HG03108 (cell line): Measurements from ENCODE around the gene PLK5.
"Not testable (repeated sequence)": the region's sequence is repeated elsewhere in the genome, so short reads cannot be mapped to it uniquely, and the experiment has no call there.

ENCODE experiments used
- ATAC-seq: cut with Tn5 transposase; IDR thresholded peaks from one replicate; pipeline ENCODE4 v1.9.1; 2021; ENCODE audit warnings: moderate library complexity; ENCODE audit not compliant: unreplicated experiment

Gene PLK5

GRCh38 chr19:1507763-1508506 is 15.9 kb upstream of the PLK5 start:
- peak; percentile 65 for ATAC-seq

DNA sequence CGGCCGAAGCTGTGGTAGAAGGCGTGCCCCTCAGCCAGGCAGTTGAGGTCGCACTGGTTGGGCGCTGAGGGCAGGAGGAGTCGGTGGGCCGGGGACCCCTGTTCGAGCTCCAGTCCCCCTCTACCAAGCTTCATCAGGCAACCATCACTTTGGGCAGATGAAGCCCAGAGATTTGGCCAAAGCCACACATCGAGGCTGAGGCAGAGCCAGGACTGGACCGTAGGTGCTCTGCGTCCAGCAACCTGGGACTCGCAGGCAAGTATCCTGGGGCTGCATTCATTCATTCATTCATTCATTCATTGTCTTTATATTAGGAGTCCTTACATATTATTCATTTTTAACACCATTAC is 15.4 kb upstream of the PLK5 start:
- no peak for ATAC-seq

DNA sequence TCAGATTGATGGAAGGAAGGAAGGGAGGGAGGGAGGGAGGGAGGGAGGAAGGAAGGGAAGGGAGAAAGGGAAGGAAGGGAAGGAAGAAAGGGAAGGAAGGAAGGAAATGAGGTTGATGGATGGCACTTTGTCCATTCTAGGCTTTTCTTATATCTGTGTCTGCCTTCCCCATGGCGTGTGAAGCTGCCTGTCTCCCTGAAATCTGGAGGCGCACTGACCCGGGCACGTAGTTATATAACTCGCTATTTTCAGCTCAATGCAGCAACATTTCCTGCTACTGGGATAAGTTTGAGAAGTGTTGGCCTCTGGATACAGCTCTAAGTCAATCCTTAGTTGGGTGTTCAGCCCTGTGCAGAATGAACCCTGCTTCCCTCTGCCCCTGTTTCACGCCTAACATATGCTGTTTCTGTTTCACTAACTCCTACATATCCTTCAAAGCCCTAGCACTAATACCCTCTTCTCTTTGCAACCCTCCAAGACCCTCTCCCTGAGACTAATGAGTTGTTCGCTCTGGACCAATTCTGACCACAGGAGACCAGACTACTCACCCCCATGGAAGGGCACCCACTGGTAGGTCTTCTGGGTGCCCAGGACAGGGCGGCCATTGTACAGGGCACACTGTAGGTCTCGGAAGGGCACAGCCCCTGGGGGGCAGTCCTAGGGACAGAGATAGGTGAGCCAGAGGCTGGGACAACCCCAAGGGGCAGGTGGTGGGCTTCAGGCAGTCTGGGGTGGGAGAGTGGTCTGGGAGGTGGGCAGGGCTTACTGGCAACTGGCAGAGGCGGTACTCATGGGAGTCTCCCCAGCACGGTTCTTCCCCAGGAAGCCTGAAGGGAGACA is 14.1 kb upstream of the PLK5 start:
- no peak for ATAC-seq

GRCh38 chr19:1510442-1510806 is 13.5 kb upstream of the PLK5 start:
- ATAC-seq: no peak

DNA sequence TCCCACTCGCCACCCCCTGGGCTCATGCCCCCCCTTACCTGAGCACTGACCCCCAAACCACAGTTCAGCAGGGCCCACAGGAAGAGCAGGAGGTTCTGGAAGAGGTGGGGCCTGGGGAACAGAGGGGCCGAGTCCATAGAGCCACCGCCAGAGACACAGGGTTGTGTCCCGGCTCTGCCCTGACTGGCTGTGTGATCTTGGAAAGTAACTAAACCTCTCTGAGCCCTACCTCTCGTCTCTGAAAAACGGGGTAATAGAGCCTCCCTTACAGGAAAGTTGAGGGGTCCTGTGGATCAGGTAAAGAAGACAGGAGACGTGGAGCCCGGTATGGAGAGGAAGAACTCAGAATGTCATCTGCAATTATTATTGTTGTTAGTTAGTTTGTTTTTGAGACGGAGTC is 13.1 kb upstream of the PLK5 start:
- no peak for ATAC-seq

DNA sequence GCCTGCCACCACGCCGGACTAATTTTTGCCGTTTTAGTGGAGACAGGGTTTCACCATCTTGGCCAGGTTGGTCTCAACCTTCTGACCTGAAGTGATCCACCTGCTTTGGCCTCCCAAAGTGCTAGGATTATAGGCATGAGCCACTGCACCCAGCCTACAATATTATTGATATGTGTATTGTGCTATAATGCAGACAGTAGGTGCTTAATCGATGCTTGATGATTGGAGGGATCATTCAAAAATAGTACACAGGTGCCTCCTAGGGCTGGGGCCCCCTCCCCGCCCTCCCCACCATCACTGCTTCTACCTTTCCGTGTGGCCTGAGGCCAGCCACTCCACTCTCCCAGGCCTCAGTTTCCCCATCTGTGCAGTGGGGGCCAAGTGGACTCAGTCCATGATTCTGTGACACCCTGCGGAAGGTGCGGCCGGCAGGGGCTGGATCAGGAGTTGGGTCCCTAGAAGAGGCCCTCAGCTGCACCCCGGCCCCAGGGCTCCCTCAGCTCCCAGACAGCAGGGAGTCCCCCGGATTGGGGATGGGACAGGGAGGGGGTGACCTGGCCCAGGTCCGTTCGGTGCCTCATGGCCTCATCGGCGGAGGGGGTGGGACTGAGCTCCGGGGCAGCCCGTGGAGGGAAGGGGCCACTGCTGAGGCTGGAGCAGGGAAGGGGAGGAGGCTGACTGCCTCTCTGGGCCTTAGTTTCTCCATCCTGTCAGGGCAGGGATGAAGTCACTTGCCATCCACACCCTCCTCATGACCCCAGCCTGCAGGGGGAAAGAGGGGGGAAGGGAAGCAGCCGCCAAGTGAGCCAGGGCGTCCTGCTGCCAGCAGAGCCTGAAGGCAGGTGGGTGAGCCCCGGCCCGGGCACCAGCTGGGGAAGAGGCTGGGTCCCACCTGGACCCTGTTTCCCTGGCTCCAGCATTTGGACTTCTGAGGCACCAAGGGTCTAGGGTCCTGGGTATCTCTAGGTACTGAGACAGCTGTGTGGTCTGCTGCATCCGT is 12.3 kb upstream of the PLK5 start:
- ATAC-seq: no peak

GRCh38 chr19:1512671-1513498 is 11.0 kb upstream of the PLK5 start, which contains the start of gene ADAMTSL5:
ADAMTSL5 (minus strand) TSS chr19:1513019; CDS start chr19:1510943, 2,076 bp downstream.
- no peak for ATAC-seq

- no peak for ATAC-seq
Measured at GRCh38 chr19:1513499-1514294, 10.2 kb upstream of the PLK5 start.

GRCh38 chr19:1514295-1514661 is 9.6 kb upstream of the PLK5 start:
- ATAC-seq: no peak

DNA sequence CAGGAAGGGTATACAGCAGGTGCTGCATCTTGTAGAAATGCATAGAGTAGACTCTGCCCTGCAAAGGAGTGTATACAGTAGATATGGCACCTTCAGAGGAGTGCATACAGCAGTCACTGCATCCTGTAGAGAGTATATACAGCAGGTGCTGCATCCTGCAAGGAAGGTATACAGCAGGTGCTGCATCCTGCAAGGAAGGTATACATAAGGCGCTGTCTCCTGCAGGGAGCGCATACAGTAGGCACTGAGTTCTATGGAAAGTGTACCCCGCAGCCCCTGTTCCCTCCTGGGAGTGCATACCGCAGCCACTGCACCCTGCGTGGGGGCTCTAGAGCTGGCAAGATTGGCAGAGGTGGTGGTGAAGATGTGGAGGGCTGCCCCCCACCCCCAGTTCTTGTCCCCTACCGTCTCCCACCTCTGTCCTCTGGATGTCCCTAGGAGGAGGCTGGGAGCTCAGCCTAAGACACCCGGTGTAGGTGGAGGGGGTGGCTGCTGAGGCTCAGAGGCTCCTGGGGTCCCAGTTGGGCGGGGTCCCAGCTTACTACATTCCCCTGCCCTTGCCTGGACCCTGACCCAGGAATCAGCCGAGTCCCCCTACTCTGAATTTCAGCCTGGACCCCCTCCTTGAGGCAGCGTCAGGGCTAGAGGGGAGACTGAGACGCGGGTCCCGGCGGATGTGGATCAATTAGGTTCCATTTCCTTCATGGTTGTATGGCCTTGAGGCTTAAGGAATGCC is 8.7 kb upstream of the PLK5 start:
- ATAC-seq: no peak

DNA sequence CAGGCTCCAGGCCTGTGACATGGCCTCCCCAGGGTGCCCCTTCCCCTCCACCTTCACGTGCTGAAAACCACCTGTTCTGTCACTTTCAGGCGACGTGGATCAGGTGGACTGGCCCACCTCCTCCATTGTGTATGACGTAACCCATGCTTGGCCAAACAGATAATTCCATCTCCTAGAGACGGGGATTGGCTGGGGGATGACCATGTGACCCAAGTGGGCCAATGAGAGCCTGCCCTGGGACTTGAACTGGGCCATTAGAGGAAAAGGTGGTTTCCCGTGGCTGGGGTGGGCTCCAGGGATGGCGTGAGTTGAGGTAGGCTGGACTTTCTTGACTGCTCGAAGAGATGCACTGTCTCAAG is 7.5 kb upstream of the PLK5 start:
- ATAC-seq: no peak

- ATAC-seq: no peak
Measured at GRCh38 chr19:1518471-1518870, 5.4 kb upstream of the PLK5 start.

DNA sequence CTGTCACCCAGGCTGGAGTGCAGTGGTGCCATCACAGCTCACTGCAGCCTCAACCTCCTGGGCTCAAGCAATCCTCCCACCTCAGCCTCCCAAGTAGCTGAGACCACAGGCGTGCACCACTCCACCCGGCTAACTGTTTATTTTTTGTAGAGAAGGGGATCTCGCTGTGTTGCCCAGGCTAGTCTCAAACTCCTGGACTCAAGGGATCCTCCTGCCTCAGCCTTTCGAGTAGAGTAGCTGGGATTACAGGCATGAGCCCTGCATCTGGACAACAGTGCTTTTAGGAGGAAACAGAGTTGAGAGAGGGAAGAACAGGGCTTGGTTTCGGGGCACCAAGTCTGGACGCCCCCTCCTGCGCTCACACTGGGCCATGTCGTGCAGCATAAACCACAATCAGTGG is 4.1 kb upstream of the PLK5 start:
- not testable (repeated sequence) for ATAC-seq

GRCh38 chr19:1520203-1520780 is 3.6 kb upstream of the PLK5 start:
- ATAC-seq: no peak

DNA sequence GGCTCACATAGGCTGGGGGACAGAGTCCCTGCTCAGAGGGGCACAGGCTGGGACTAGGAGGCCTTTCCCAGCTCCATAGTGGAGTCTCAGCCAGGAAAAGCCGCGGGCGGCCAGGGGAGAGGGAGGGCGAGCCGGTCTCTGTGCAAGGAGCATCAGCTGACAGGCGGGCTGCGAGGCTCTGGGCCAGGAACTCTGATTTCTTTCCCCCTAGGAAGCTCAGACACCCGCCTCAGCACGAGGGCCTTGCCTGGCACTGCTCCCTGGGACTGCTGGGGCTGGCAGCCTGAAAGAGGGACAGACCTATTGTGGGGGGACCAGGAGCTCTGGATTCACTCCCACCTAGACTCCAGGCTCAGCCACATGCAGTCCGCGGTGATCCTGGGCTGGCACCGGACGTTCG is 2.2 kb upstream of the PLK5 start:
- ATAC-seq: no peak

DNA sequence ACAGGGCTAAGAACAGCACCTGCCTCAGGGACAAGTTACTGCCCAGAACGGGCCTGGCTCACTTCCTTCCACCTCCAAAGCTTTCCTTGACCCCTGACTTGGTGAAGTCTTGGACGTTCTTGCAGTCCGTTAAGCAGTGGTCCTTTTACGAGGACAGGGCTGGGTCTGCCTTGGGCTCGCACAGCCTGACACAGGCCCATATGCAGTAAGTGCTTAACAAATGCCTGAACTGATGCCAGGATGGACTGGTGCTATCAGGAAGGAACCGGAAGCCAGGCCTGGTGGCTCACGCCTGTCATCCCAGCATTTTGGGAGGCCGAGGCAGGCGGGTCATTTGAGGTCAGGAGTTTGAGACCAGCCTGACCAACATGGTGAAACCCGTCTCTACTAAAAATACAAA is 1.8 kb upstream of the PLK5 start:
- ATAC-seq: no peak

DNA sequence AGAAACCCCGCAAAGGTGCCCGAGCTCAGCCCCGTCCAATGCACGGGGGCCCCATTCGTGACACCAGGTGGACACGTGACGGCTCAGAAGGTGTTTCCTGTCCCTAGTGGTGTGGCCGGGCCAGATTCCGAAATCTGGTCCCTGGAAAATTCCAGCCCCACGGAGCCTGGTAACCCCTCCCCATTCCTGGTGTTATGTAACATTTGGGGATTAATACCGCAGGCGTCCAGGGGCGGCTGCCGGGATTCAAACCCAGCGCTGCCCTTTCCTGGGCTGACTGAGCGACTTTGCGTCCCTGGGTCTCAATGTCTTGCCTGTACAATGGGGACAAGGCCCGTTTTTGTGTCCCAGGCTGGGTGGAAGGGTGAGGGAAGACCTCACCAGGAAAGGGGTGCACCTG is 1.0 kb upstream of the PLK5 start:
- no peak for ATAC-seq

GRCh38 chr19:1524287-1524971 is 552 bp downstream of the PLK5 start:
- ATAC-seq: no peak
